HuH-7.5 (cell line): Measurements from ENCODE around the gene FOXRED1.

Experiments
- DNase-seq: peaks from one replicate; pipeline ENCODE4 v3.0.0; 2011; ENCODE audit warnings: low spot score

FOXRED1 gene

GRCh38 chr11:126312961-126313360 lies 44.0 kb downstream of the FOXRED1 start:
- DNase-seq: no peak

DNA sequence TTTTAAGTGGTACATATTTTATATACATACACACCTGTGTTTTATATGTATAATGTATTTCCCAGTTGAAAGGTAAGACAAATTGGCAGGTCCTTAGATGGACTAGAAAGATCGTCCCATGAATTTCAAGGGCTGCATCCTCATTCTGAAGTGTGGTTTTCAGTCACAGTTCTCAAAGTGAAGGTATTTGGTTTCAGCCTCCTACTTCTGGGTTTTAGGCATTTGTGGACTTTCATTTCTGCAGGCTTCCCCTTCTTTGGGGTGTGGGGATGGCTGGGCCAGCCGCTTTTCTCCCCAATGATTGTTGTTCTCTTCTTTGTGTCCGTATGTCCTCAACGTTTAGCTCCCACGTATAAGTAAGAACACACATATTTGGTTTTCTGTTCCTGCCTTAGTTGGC lies 44.9 kb downstream of the FOXRED1 start:
- DNase-seq: no peak

DNA sequence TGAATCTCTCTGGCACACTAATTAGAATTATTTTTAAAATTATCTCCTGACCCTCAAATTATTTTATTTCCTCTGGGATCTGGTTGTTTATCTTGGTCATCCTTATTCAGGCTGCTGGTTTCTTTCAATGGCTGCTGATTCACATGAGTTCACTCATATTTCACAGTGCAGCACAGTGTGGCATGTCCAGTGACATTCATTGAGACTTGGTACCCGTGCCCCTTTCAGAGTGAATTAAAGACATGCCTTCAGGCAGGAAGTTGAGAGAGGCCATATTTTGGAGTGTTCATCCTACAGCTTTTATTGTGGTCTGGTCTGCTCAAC lies 48.4 kb downstream of the FOXRED1 start:
- no peak for DNase-seq

DNA sequence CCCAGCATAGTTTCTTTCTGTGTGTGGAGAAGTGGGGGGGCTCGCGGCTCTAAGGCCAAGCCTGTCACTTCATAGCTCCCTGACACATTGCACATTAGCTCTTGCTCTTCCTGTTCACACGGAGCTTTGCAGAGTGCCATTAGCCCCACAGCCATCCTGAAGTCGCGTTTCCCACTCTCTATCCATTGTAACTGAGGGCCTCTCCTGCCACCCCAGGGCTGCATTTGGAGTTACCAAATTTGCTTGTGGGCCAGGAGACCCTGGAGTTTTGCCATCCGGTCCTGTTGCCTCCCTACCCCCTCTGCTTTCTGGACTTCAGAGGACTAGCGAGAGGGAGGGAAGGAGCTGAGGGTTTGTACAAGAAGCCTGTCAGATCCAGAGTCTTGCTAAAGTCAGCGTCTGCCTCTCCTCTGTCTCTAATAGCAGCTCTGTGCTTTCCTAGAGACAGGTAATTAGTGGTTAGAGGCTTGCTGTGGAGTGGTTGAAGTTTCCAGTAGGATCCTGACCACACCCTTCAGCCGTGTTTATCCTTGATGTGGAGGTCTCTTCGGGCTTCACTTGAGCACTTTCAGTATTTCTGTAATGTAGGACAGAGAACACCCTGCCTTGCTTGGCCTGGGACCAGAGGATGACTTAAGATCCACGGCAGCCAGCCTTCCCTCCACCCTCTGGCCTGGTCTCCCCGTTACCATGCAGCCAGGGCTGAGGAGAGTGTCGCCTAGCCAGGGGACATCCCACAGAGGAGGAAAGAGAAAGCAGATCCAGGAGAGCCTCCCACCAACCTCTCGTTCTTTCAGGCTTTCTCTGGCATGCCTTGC lies 49.0 kb downstream of the FOXRED1 start:
- no peak for DNase-seq

DNA sequence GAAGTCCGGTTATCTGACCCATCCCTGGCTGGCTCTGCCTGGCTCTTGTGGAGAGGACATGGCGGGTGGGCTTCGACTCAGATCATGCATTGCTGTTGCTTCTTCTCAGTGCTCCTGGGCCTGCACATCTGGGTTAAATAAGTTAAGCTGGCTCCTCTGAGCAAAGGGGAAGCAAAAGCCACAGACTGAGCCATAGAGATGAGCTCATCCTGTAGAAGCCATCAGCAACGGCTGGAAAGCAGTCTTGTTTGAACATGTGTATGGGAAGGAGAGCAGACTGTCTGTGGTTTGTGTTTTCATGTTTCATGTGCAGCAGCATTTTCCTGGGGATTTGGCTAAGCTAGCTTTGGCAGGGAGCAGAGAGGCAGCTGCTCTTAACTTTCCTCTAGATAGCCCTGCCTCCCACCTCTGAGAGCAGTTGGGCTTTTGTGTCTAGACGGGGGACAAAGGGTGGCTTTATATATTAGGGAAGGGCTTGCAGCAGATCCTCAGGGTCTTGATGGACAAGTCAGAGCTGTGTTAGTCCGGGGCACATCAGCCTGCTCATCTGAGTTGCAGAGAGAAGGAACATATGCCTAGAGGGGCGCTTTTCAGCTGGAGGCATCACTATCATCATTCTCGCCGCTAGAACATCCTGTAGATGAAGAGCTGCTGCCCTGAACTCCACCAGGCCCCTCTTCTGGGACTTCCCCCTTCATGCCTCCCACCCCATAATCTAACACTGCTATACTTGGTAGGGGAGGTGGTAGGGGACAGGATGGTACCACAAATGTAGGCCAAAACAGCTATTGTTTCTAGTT lies 49.8 kb downstream of the FOXRED1 start:
- no peak for DNase-seq

GRCh38 chr11:126319374-126319740 lies 50.4 kb downstream of the FOXRED1 start:
- no peak for DNase-seq

DNA sequence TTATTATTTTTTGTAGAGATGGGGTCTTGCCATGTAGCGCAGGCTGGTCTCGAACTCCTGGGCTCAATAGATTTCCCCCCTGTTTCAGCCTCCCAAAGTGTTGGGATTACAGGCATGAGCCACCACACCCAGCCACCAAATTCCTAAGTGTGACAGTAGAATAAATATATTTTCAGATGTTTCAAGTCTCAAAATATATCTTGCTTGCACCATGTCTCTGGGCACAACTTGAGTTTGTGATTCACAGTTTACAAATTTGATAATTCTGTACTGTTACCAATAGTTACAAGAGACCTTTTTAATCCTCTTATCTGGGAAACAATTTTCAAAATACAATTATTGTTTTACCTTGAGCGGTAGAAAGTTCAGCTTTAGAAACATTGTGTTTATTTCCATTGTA lies 54.0 kb downstream of the FOXRED1 start:
- no peak for DNase-seq

- no peak for DNase-seq
These were observed 58.5 kb downstream of the FOXRED1 start for GRCh38 chr11:126327281-126328000.
